Neural cell (in vitro differentiated cells): Measurements from ENCODE around the gene SYTL3. TPM values are rescaled to one million over a fixed set of nuclear protein-coding genes. Genes with fewer than 3 reads are reported as not detected.

Source experiments
- H2AFZ ChIP-seq: fragments of 200-600, 300-800 bp; sonication (generic), shearing (Covaris generic); 2 replicates; pipeline ENCODE4 v1.6.0; 2014; ENCODE audit warnings: low read depth, mild to moderate bottlenecking, antibody characterized with exemption, low read length, moderate library complexity
- H3F3A ChIP-seq: fragments of 200-600 bp; shearing (Covaris generic); 2 replicates; pipeline ENCODE4 v1.6.1; 2016; ENCODE audit warnings: mild to moderate bottlenecking, moderate library complexity, mixed read lengths, antibody characterized with exemption, low read length; ENCODE audit not compliant: insufficient read depth, poor library complexity, severe bottlenecking
- H3K27ac ChIP-seq: fragments of 200-600, 300-800 bp; sonication (generic), shearing (Covaris generic); 2 replicates; pipeline ENCODE4 v1.5.1; 2014; ENCODE audit warnings: mild to moderate bottlenecking, low read length, moderate library complexity
- H3K27me3 ChIP-seq: fragments of 300-800, 200-600 bp; sonication (generic), shearing (Covaris generic); 2 replicates; pipeline ENCODE4 v1.6.0; 2014; ENCODE audit warnings: mild to moderate bottlenecking, low read depth, low read length, moderate library complexity; ENCODE audit not compliant: insufficient read depth
- H3K36me3 ChIP-seq: fragments of 300-800, 200-600 bp; sonication (generic), shearing (Covaris generic); 2 replicates; pipeline ENCODE4 v1.5.1; 2014; ENCODE audit warnings: mild to moderate bottlenecking, antibody characterized with exemption, low read length, moderate library complexity; ENCODE audit not compliant: insufficient read depth
- H3K4me2 ChIP-seq: fragments of 300-800, 200-600 bp; sonication (generic), shearing (Covaris generic); 2 replicates; pipeline ENCODE4 v1.6.0; 2014; ENCODE audit warnings: mild to moderate bottlenecking, low read length
- H3K4me3 ChIP-seq: fragments of 300-800, 200-600 bp; sonication (generic), shearing (Covaris generic); 2 replicates; pipeline ENCODE4 v1.5.1; 2014; ENCODE audit warnings: mild to moderate bottlenecking, low read length, moderate library complexity
- H3K79me2 ChIP-seq: fragments of 200-600 bp; shearing (Covaris generic); replicated peaks from 2 replicates; pipeline ENCODE4 v1.6.0; 2014; ENCODE audit warnings: mild to moderate bottlenecking, low read length, moderate library complexity; ENCODE audit not compliant: insufficient read depth
- H3K9ac ChIP-seq: fragments of 300-800, 200-600 bp; sonication (generic), shearing (Covaris generic); 2 replicates; pipeline ENCODE4 v1.6.1; 2016; ENCODE audit warnings: mild to moderate bottlenecking, low read length, mixed read lengths
- H3K9me2 ChIP-seq: fragments of 200-600 bp; shearing (Covaris generic); 2 replicates; pipeline ENCODE4 v1.6.1; 2016; ENCODE audit warnings: mild to moderate bottlenecking, low read length, mixed read lengths; ENCODE audit not compliant: insufficient read depth
- H3K9me3 ChIP-seq: fragments of 200-600, 300-800 bp; sonication (generic), shearing (Covaris generic); 2 replicates; pipeline ENCODE4 v1.6.1; 2016; ENCODE audit warnings: mild to moderate bottlenecking, mixed run types, low read length, moderate library complexity, mixed read lengths
- H4K20me1 ChIP-seq: fragments of 200-600 bp; shearing (Covaris generic); 2 replicates; pipeline ENCODE4 v1.6.1; 2016; ENCODE audit warnings: mild to moderate bottlenecking, mixed run types; ENCODE audit not compliant: insufficient read depth
- EP300 ChIP-seq: fragments of 450-650 bp; conservative IDR thresholded peaks from 2 replicates; pipeline ENCODE4 v1.6.1; 2014; ENCODE audit warnings: antibody characterized with exemption, mild to moderate bottlenecking, moderate library complexity; ENCODE audit not compliant: poor library complexity, severe bottlenecking
- EZH2 ChIP-seq: fragments of 200-600, 300-800 bp; shearing (Covaris generic), sonication (generic); IDR thresholded peaks from 2 replicates; pipeline ENCODE4 v1.6.1; 2014; ENCODE audit warnings: antibody characterized with exemption, low read length, borderline replicate concordance, mild to moderate bottlenecking; ENCODE audit not compliant: insufficient read depth, poor library complexity, severe bottlenecking
- MXI1 ChIP-seq: fragments of 450-650 bp; conservative IDR thresholded peaks from 2 replicates; pipeline ENCODE4 v1.6.1; 2014; ENCODE audit warnings: antibody characterized with exemption, mild to moderate bottlenecking; ENCODE audit not compliant: poor library complexity, severe bottlenecking
- POLR2AphosphoS5 ChIP-seq: IDR thresholded peaks from 2 replicates; pipeline ENCODE4 v1.6.1; 2012
- RAD21 ChIP-seq: fragments of 450-650 bp; conservative IDR thresholded peaks from 2 replicates; pipeline ENCODE4 v1.6.1; 2014; ENCODE audit warnings: antibody characterized with exemption, mild to moderate bottlenecking, moderate library complexity
- SMC3 ChIP-seq: fragments of 450-650 bp; conservative IDR thresholded peaks from 2 replicates; pipeline ENCODE4 v1.6.1; 2014; ENCODE audit warnings: antibody characterized with exemption, mild to moderate bottlenecking, moderate library complexity; ENCODE audit not compliant: poor library complexity
- TAF1 ChIP-seq: IDR thresholded peaks from 2 replicates; pipeline ENCODE4 v1.6.1; 2012; ENCODE audit warnings: low read depth
- polyA plus RNA-seq: library from polyadenylated mRNA; depleted of rRNA; stranded (reverse); fragments of >200 nt; gene quantifications from 2 replicates; pipeline ENCODE4 v1.2.3, GENCODE V29; 2014
- TF ChIP-seq, protein P1 (sequence below): fragments of 450-650 bp; IDR thresholded peaks from 2 replicates; pipeline ENCODE4 v1.5.1; 2014; ENCODE audit warnings: antibody characterized with exemption, mild to moderate bottlenecking, moderate library complexity; ENCODE audit not compliant: poor library complexity, severe bottlenecking
- TF ChIP-seq, protein P2 (sequence below): IDR thresholded peaks from 2 replicates; pipeline ENCODE4 v1.6.1; 2012; ENCODE audit warnings: borderline replicate concordance

SYTL3 gene
- polyA plus RNA-seq, 1 donor from 2014 or later: 2.1 TPM

- Histone ChIP-seq H3K79me2 (peaks cover 31% of the 10 kb centered on the region), H3K4me2 (peak overlapping the region; percentile 46), H4K20me1 (no peaks in the 10 kb centered on the region), H2AFZ (peak overlapping the region; percentile 86), H3K4me3 (peak overlapping the region; percentile 99), H3K9me3 (no peaks in the 10 kb centered on the region), H3K27me3 (no peaks in the 10 kb centered on the region), H3K9ac (peak overlapping the region; percentile 100), H3F3A (no peaks in the 10 kb centered on the region), H3K36me3 (peaks cover 11% of the 10 kb centered on the region), H3K27ac (peak overlapping the region; percentile 96), H3K9me2 (no peaks in the 10 kb centered on the region)
- TF ChIP-seq TAF1 (no peak), EP300 (no peak), RAD21 (no peak), SMC3 (no peak), EZH2 (no peak), MXI1 (no peak), POLR2AphosphoS5 (no peak)
- TF ChIP-seq, protein P1, sequence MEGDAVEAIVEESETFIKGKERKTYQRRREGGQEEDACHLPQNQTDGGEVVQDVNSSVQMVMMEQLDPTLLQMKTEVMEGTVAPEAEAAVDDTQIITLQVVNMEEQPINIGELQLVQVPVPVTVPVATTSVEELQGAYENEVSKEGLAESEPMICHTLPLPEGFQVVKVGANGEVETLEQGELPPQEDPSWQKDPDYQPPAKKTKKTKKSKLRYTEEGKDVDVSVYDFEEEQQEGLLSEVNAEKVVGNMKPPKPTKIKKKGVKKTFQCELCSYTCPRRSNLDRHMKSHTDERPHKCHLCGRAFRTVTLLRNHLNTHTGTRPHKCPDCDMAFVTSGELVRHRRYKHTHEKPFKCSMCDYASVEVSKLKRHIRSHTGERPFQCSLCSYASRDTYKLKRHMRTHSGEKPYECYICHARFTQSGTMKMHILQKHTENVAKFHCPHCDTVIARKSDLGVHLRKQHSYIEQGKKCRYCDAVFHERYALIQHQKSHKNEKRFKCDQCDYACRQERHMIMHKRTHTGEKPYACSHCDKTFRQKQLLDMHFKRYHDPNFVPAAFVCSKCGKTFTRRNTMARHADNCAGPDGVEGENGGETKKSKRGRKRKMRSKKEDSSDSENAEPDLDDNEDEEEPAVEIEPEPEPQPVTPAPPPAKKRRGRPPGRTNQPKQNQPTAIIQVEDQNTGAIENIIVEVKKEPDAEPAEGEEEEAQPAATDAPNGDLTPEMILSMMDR: no peak
- TF ChIP-seq, protein P2, sequence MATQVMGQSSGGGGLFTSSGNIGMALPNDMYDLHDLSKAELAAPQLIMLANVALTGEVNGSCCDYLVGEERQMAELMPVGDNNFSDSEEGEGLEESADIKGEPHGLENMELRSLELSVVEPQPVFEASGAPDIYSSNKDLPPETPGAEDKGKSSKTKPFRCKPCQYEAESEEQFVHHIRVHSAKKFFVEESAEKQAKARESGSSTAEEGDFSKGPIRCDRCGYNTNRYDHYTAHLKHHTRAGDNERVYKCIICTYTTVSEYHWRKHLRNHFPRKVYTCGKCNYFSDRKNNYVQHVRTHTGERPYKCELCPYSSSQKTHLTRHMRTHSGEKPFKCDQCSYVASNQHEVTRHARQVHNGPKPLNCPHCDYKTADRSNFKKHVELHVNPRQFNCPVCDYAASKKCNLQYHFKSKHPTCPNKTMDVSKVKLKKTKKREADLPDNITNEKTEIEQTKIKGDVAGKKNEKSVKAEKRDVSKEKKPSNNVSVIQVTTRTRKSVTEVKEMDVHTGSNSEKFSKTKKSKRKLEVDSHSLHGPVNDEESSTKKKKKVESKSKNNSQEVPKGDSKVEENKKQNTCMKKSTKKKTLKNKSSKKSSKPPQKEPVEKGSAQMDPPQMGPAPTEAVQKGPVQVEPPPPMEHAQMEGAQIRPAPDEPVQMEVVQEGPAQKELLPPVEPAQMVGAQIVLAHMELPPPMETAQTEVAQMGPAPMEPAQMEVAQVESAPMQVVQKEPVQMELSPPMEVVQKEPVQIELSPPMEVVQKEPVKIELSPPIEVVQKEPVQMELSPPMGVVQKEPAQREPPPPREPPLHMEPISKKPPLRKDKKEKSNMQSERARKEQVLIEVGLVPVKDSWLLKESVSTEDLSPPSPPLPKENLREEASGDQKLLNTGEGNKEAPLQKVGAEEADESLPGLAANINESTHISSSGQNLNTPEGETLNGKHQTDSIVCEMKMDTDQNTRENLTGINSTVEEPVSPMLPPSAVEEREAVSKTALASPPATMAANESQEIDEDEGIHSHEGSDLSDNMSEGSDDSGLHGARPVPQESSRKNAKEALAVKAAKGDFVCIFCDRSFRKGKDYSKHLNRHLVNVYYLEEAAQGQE: no peak
Observed at GRCh38 chr6:158645064-158646022, 4.5 kb upstream of the SYTL3 start.

DNA sequence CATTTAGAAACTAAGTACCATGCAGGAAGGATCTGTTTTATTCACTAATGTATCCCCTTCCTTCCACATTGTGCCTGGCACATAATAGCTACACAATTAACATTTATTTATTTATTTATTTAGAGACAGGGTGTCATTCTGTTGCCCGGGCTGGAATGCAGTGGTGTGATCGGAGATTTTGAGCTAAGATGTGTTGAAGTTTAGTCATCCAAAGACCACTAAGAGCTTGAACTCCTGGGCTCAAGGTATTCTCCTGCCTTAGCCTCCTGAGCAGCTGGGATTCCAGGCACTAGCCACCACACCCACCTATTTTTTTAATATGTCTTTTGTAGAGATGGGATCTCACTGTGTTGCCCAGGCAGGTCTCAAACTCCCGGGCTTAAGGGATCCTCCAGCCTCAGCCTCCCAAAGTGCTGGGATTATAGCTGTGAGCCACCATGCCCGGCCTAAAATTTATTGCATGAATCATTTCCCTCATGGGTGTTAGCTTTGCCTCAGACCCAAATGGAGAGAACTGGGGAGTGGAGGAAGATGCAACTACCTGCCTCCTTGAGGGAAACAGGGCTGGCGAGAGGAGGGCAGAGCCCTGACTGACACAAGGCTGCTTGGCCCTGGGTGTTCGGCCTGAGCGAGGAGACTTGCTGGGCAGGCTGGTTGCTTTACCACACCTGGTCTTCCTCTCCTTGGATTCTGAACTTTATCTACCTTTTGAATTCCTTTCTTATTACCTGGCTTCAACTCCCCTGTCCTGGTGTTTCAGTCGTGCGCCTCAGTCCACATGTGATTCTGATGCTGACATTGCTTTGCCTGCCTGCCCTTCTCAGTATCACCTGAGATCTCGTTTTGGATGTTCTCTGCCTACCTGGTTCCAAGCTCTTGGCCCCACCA is 3.6 kb upstream of the SYTL3 start:
- Histone ChIP-seq H3K4me2 (no peak overlapping the region), H4K20me1 (no peaks in the 10 kb centered on the region), H3K4me3 (no peak overlapping the region), H2AFZ (no peak overlapping the region), H3K9ac (no peak overlapping the region), H3K27ac (no peak overlapping the region), H3K9me2 (no peaks in the 10 kb centered on the region), H3K27me3 (no peaks in the 10 kb centered on the region), H3K79me2 (peaks cover 23% of the 10 kb centered on the region), H3F3A (no peaks in the 10 kb centered on the region), H3K9me3 (no peaks in the 10 kb centered on the region), H3K36me3 (peaks cover 11% of the 10 kb centered on the region)
- no peak for TF ChIP-seq RAD21
- TF ChIP-seq SMC3: no peak
- no peak for TF ChIP-seq MXI1
- TF ChIP-seq EP300: no peak
- TF ChIP-seq, protein P2: no peak
- no peak for TF ChIP-seq EZH2
- no peak for TF ChIP-seq POLR2AphosphoS5
- no peak for TF ChIP-seq TAF1
- TF ChIP-seq, protein P1: no peak
